Uterus (tissue), 4 donors: ENCODE results near the gene SHROOM3. TPM values are rescaled to one million over a fixed set of nuclear protein-coding genes. Genes with fewer than 3 reads are reported as not detected.

Experiments used
- DNase-seq, 2 donors: peaks; one replicate each; pipeline ENCODE4 v3.0.0-alpha.2; 2019 to 2020
- H3K27ac ChIP-seq, 2 donors: fragments of 200-600 bp; sonication (generic); 1 replicate in 1 of 2; 2 replicates in 1 of 2; pipeline ENCODE4 v1.5.1; 2016 to 2018
- H3K27me3 ChIP-seq, 2 donors: fragments of 200-600 bp; sonication (generic); one replicate each; pipeline ENCODE4 v1.5.1; 2018 to 2019; ENCODE audit warnings: control low read depth in 1 of 2
- H3K36me3 ChIP-seq, 2 donors: fragments of 200-600 bp; sonication (generic); one replicate each; pipeline ENCODE4 v1.5.1; 2019; ENCODE audit warnings: control low read depth in 1 of 2
- H3K4me1 ChIP-seq, 2 donors: fragments of 200-600 bp; sonication (generic); one replicate each; pipeline ENCODE4 v1.5.1; 2018 to 2019; ENCODE audit warnings: control low read depth in 1 of 2
- H3K4me3 ChIP-seq, 2 donors: fragments of 200-600 bp; sonication (generic); 1 replicate in 1 of 2; 2 replicates in 1 of 2; pipeline ENCODE4 v1.5.1; 2018 to 2019; ENCODE audit warnings: mild to moderate bottlenecking in 1 of 2
- H3K9me3 ChIP-seq, 2 donors: fragments of 200-600 bp; sonication (generic); one replicate each; pipeline ENCODE4 v1.5.1; 2019; ENCODE audit warnings: control low read depth in 1 of 2
- CTCF ChIP-seq, 4 experiments: fragments of 200-600 bp in 2 of 4; fragments of 450-650 bp in 2 of 4; sonication (generic) in 2 of 4; IDR thresholded peaks; one replicate each; pipeline ENCODE4 v1.5.1; 2016 to 2019; ENCODE audit warnings: antibody characterized with exemption in 4 of 4, mild to moderate bottlenecking in 2 of 4, moderate library complexity in 1 of 4
- POLR2A ChIP-seq, 2 donors: fragments of 450-650 bp; IDR thresholded peaks; one replicate each; pipeline ENCODE4 v1.6.1; 2016; ENCODE audit warnings: antibody characterized with exemption in 2 of 2, mild to moderate bottlenecking in 1 of 2, moderate library complexity in 1 of 2
- intact Hi-C: fragments of 100-400 bp; cut with DNase I; formaldehyde crosslinking; loops from one replicate; pipeline ENCODE4 v1.15.1; 2023; ENCODE audit warnings: low total_unique reads
- total RNA-seq, 4 donors: library from RNA; depleted of rRNA in 3 of 4; stranded (reverse); fragments of >200 nt in 3 of 4; gene quantifications; one replicate each; pipeline versions ENCODE4 v1.1.0 to v1.2.4, GENCODE V29; 2014 to 2023
- donor health status: DM: yes; HTN: yes; CAD: no.

SHROOM3 gene
- total RNA-seq, 4 donors from 2014 or later, result 1.5 to 24.1 (median 3.4) TPM

DNA sequence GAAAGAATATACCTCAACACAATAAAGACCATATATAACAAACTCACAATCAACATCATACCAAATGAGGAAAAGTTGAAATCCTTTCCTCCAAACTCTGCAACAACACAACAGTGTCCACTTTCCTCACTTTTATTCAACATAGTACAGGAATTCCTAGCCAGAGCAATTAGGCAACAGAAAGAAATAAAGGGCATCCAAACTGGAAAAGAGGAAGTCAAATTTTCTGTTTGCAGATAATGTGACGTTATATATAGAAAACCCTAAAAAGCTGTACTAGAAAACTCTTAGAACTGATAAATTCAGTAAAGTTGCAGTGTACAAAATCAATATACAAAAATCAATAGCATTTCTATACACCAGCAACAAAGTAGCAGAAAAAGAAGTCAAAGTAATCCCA lies 355.3 kb downstream of the SHROOM3 start:
- DNase-seq, result no peak
- TF ChIP-seq POLR2A (IDR thresholded peaks at IDR 0.05), result no peak
- TF ChIP-seq CTCF (IDR thresholded peaks at IDR 0.05), result no peak
- Histone ChIP-seq H3K4me1 (no peaks in the 10 kb centered on the region), H3K27me3 (no peaks in the 10 kb centered on the region), H3K27ac (no peak overlapping the region), H3K4me3 (no peak overlapping the region), H3K9me3 (no peaks in the 10 kb centered on the region), H3K36me3 (no peaks in the 10 kb centered on the region)
- intact Hi-C loops, result no loop called here

DNA sequence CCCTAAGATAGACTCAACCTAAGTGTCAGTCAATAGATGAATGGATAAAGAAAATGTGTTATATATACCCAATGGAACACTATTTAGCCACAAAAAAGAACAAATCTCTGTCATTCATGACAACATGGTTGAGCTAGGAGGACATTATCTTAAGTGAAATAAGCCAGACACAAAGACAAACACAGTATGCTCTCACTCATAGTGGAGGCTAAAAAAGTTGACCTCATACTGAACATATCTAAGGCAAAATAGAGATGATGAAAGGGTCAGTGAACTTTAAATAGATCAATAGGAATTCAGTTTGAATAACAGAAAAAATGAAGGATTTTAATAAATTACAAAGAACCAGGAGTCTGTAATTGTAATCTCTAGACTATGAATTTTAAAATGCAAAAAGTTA lies 356.4 kb downstream of the SHROOM3 start:
- DNase-seq, result no peak
- H3K27me3 ChIP-seq, result no peaks in the 10 kb centered on the region
- intact Hi-C loops, result no loop called here
- no peak for TF ChIP-seq POLR2A (IDR thresholded peaks at IDR 0.05)
- TF ChIP-seq CTCF (IDR thresholded peaks at IDR 0.05), result no peak
- no peaks in the 10 kb centered on the region for H3K9me3 ChIP-seq
- no peak overlapping the region for H3K27ac ChIP-seq
- no peaks in the 10 kb centered on the region for H3K4me1 ChIP-seq
- H3K36me3 ChIP-seq, result no peaks in the 10 kb centered on the region
- no peak overlapping the region for H3K4me3 ChIP-seq

- no peaks in the 10 kb centered on the region for H3K36me3 ChIP-seq
- DNase-seq, result no peak
- intact Hi-C loops, result no loop called here
- no peaks in the 10 kb centered on the region for H3K9me3 ChIP-seq
- H3K27me3 ChIP-seq, result no peaks in the 10 kb centered on the region
- no peak for TF ChIP-seq POLR2A (IDR thresholded peaks at IDR 0.05)
- no peak for TF ChIP-seq CTCF (IDR thresholded peaks at IDR 0.05)
- H3K4me3 ChIP-seq, result no peak overlapping the region
- no peaks in the 10 kb centered on the region for H3K4me1 ChIP-seq
- no peak overlapping the region for H3K27ac ChIP-seq
Observed at GRCh38 chr4:76792418-76792817, 357.4 kb downstream of the SHROOM3 start.

DNA sequence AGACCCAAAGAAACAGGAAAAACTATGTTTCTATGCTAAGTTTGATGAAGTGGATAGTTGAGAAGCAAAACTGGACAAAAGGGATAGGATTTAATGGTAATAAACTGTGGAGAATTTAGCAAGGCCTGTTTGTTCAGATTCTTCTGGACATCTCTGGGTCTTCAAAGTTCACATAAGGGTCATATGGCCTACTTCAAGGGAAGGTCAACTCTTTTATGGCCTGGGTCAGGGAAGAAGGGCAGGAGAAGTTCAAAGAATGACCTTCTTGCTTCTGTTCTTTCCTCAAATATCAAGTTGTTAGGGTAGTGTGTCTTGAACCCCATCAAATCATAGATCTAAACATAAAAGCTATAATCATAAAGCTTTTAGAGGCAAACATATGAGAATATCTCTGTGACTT lies 360.2 kb downstream of the SHROOM3 start:
- H3K27me3 ChIP-seq, result no peaks in the 10 kb centered on the region
- H3K4me3 ChIP-seq, result no peak overlapping the region
- no peaks in the 10 kb centered on the region for H3K36me3 ChIP-seq
- no peak overlapping the region for H3K27ac ChIP-seq
- H3K4me1 ChIP-seq, result no peaks in the 10 kb centered on the region
- H3K9me3 ChIP-seq, result no peaks in the 10 kb centered on the region
- no peak for TF ChIP-seq POLR2A (IDR thresholded peaks at IDR 0.05)
- no peak for TF ChIP-seq CTCF (IDR thresholded peaks at IDR 0.05)
- intact Hi-C loops, result no loop called here
- no peak for DNase-seq

DNA sequence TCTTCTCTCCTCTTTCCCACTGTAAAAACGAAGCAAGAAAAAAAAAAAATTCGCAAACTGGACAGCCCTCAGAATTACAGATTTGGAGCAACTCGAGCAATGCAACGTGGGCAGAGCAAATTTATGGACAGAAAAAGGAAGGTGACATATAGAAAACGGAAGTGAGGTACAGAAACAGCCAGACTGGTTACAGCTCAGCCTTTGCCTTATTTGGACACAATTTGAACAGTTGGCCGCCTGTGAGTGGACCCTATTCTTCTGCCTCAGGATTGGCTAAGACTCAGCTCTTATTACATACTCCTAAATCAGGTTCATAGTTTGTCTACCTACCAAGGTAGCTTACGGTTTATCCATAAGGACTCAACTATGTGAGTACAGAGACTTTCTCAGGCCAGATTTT lies 364.1 kb downstream of the SHROOM3 start:
- Histone ChIP-seq H3K27ac (peak overlapping the region in 1 of 2 donors; percentile 35), H3K36me3 (no peaks in the 10 kb centered on the region), H3K9me3 (no peaks in the 10 kb centered on the region), H3K27me3 (no peaks in the 10 kb centered on the region), H3K4me3 (no peak overlapping the region), H3K4me1 (peaks cover 7 to 11% of the 10 kb centered on the region in 2 donors)
- DNase-seq, result no peak
- TF ChIP-seq CTCF (IDR thresholded peaks at IDR 0.05) (no peak), POLR2A (IDR thresholded peaks at IDR 0.05) (no peak)
- intact Hi-C loops, result no loop called here
